Neural cell (in vitro differentiated cells): ENCODE measurements around the gene WDR91.

Experiments used
- EZH2 ChIP-seq: fragments of 200-600, 300-800 bp; shearing (Covaris generic), sonication (generic); IDR thresholded peaks from 2 replicates; pipeline ENCODE4 v1.6.1; 2014; ENCODE audit warnings: antibody characterized with exemption, low read length, borderline replicate concordance, mild to moderate bottlenecking; ENCODE audit not compliant: insufficient read depth, poor library complexity, severe bottlenecking
- RAD21 ChIP-seq: fragments of 450-650 bp; conservative IDR thresholded peaks from 2 replicates; pipeline ENCODE4 v1.6.1; 2014; ENCODE audit warnings: antibody characterized with exemption, mild to moderate bottlenecking, moderate library complexity
- TF ChIP-seq, protein P1 (sequence below): IDR thresholded peaks from 2 replicates; pipeline ENCODE4 v1.6.1; 2012; ENCODE audit warnings: borderline replicate concordance
- TF ChIP-seq, protein P2 (sequence below): fragments of 450-650 bp; IDR thresholded peaks from 2 replicates; pipeline ENCODE4 v1.5.1; 2014; ENCODE audit warnings: antibody characterized with exemption, mild to moderate bottlenecking, moderate library complexity; ENCODE audit not compliant: poor library complexity, severe bottlenecking

DNA sequence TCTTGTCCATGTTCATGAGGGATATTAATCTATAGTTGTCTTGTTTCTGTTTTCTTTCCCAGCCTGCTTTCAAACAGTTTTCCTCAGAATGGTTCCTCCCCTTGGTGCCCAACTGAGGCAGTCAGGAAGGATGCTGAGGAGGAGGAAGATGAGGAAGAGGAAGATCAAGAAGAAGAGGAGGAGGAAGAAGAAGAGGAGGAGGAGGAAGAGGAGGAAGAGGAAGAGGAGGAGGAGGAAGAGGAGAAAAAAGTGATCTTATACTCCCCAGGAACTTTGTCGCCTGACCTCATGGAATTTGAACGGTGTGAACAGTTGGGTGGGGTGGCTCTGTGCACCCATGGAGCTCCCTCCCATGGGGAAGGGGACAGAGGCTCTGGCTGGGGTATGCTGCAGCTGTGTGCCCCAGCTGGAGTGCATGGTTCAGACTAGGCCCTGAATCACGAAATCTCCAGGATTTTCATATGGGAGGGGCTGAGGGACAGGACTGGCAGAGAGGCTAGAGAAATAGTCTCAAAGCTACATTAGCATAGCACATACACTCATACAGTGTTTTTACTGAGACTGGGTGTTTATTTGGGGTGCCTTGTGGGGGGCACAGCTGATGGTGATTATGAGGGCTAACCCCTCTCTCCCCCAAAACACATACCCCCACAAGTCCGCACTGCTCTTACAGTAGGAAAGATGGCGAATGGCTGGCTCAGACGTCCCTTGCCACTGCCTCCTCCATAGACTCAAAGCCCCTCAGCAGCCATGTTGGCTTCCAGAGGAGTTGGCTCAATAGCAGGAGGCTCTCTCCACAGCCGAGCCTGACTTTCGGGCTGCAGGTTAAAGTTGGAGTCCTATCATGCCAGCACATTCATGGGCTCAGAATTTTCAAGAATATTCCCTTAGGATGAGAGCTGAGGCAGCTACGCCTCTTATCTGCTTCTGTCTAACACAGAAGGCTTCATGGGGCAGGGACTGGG lies 34.2 kb upstream of the WDR91 start:
- TF ChIP-seq, protein P1, sequence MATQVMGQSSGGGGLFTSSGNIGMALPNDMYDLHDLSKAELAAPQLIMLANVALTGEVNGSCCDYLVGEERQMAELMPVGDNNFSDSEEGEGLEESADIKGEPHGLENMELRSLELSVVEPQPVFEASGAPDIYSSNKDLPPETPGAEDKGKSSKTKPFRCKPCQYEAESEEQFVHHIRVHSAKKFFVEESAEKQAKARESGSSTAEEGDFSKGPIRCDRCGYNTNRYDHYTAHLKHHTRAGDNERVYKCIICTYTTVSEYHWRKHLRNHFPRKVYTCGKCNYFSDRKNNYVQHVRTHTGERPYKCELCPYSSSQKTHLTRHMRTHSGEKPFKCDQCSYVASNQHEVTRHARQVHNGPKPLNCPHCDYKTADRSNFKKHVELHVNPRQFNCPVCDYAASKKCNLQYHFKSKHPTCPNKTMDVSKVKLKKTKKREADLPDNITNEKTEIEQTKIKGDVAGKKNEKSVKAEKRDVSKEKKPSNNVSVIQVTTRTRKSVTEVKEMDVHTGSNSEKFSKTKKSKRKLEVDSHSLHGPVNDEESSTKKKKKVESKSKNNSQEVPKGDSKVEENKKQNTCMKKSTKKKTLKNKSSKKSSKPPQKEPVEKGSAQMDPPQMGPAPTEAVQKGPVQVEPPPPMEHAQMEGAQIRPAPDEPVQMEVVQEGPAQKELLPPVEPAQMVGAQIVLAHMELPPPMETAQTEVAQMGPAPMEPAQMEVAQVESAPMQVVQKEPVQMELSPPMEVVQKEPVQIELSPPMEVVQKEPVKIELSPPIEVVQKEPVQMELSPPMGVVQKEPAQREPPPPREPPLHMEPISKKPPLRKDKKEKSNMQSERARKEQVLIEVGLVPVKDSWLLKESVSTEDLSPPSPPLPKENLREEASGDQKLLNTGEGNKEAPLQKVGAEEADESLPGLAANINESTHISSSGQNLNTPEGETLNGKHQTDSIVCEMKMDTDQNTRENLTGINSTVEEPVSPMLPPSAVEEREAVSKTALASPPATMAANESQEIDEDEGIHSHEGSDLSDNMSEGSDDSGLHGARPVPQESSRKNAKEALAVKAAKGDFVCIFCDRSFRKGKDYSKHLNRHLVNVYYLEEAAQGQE = no peak
- TF ChIP-seq, protein P2, sequence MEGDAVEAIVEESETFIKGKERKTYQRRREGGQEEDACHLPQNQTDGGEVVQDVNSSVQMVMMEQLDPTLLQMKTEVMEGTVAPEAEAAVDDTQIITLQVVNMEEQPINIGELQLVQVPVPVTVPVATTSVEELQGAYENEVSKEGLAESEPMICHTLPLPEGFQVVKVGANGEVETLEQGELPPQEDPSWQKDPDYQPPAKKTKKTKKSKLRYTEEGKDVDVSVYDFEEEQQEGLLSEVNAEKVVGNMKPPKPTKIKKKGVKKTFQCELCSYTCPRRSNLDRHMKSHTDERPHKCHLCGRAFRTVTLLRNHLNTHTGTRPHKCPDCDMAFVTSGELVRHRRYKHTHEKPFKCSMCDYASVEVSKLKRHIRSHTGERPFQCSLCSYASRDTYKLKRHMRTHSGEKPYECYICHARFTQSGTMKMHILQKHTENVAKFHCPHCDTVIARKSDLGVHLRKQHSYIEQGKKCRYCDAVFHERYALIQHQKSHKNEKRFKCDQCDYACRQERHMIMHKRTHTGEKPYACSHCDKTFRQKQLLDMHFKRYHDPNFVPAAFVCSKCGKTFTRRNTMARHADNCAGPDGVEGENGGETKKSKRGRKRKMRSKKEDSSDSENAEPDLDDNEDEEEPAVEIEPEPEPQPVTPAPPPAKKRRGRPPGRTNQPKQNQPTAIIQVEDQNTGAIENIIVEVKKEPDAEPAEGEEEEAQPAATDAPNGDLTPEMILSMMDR = no peak
- TF ChIP-seq RAD21 = no peak
- TF ChIP-seq EZH2 = no peak
